PC-9 (cell line): Measurements from ENCODE around the gene FAM83G. TPM values are rescaled to one million over a fixed set of nuclear protein-coding genes. Genes with fewer than 3 reads are reported as not detected.
"Not testable (repeated sequence)": the region's sequence is repeated elsewhere in the genome, so short reads cannot be mapped to it uniquely, and the experiment has no call there.

Source experiments
- Bru-seq: library from RNA; stranded (reverse); fragments of 400-500 nt; gene quantifications from one replicate; lab custom pipeline; 2021; lab: Mats Ljungman, UMichigan
- BruChase-seq, 2 experiments: library from RNA; stranded (reverse); fragments of 400-500 nt; gene quantifications; one replicate each; lab custom pipeline; 2021; lab: Mats Ljungman, UMichigan
- BruUV-seq: library from RNA; stranded (reverse); fragments of 400-500 nt; replicated peaks from 2 replicates; lab custom pipeline; 2021; lab: Mats Ljungman, UMichigan
- CTCF ChIA-PET: fragments of 300-600 bp; sonication (Branson Sonifier 250); formaldehyde crosslinking; loops from one replicate; lab custom pipeline; 2022; ENCODE audit warnings: antibody characterized with exemption; lab: Charles Lee
- POLR2A ChIA-PET: fragments of 300-600 bp; sonication (Branson Sonifier 250); formaldehyde crosslinking; loops from one replicate; lab custom pipeline; 2022; ENCODE audit warnings: antibody characterized with exemption; ENCODE audit not compliant: unreplicated experiment; lab: Charles Lee
- DNase-seq, 2 experiments: peaks; one replicate each; pipeline versions ENCODE4 v3.0.0 to v3.0.0-alpha.2; 2015 to 2022; ENCODE audit warnings: mixed read lengths in 1 of 2
- H2AFZ ChIP-seq: fragments of 200-600 bp; sonication (generic); 2 replicates; pipeline ENCODE4 v1.8.1; 2017; ENCODE audit warnings: antibody characterized with exemption
- H3F3A ChIP-seq: fragments of 200-600 bp; sonication (generic); 2 replicates; pipeline ENCODE4 v1.8.1; 2017; ENCODE audit warnings: antibody characterized with exemption, mild to moderate bottlenecking, low read depth; ENCODE audit not compliant: insufficient read depth
- H3K27ac ChIP-seq: fragments of 200-600 bp; sonication (generic); 2 replicates; pipeline ENCODE4 v1.6.1; 2016; ENCODE audit warnings: mixed run types
- H3K27me3 ChIP-seq: fragments of 200-600 bp; sonication (generic); 2 replicates; pipeline ENCODE4 v1.6.1; 2016; ENCODE audit warnings: low read depth, mixed run types; ENCODE audit not compliant: insufficient read depth
- H3K36me3 ChIP-seq: fragments of 200-600 bp; sonication (generic); 2 replicates; pipeline ENCODE4 v1.6.1; 2016; ENCODE audit warnings: low read depth, mixed run types
- H3K4me1 ChIP-seq: fragments of 200-600 bp; sonication (generic); replicated peaks from 2 replicates; pipeline ENCODE4 v1.6.1; 2016; ENCODE audit warnings: mixed run types; ENCODE audit not compliant: insufficient read depth
- H3K4me2 ChIP-seq: fragments of 200-600 bp; sonication (generic); 2 replicates; pipeline ENCODE4 v1.6.1; 2017; ENCODE audit warnings: mixed run types
- H3K4me3 ChIP-seq: fragments of 200-600 bp; sonication (generic); 2 replicates; pipeline ENCODE4 v1.6.1; 2016; ENCODE audit warnings: mixed run types
- H3K79me2 ChIP-seq: fragments of 200-600 bp; sonication (generic); 2 replicates; pipeline ENCODE4 v1.6.1; 2017; ENCODE audit warnings: low read depth, mixed run types
- H3K9me2 ChIP-seq: fragments of 200-600 bp; sonication (generic); 2 replicates; pipeline ENCODE4 v1.8.1; 2017; ENCODE audit warnings: mild to moderate bottlenecking; ENCODE audit not compliant: insufficient read depth
- H3K9me3 ChIP-seq: fragments of 200-600 bp; sonication (generic); 2 replicates; pipeline ENCODE4 v1.8.1; 2016; ENCODE audit warnings: low read depth; ENCODE audit not compliant: insufficient read depth
- H4K20me1 ChIP-seq: fragments of 200-600 bp; sonication (generic); 2 replicates; pipeline ENCODE4 v1.8.1; 2017; ENCODE audit not compliant: insufficient read depth
- CTCF ChIP-seq: fragments of 200-600 bp; sonication (generic); conservative IDR thresholded peaks from 2 replicates; pipeline ENCODE4 v1.6.1; 2017; ENCODE audit warnings: mixed run types, antibody characterized with exemption, mild to moderate bottlenecking, moderate library complexity
- EZH2 ChIP-seq: fragments of 200-600 bp; sonication (generic); IDR thresholded peaks from 2 replicates; pipeline ENCODE4 v1.8.0; 2017; ENCODE audit warnings: antibody characterized with exemption, low read depth
- intact Hi-C: fragments of 100-400 bp; cut with micrococcal nuclease; formaldehyde crosslinking; loops from one replicate; pipeline ENCODE4 v1.10.0; 2022; ENCODE audit not compliant: unreplicated experiment
- long read RNA-seq: library from polyadenylated mRNA; stranded (forward); transcript quantifications from one replicate; pipeline ENCODE4 v2.0.0, GENCODE V29; 2022
- total RNA-seq: library from RNA; stranded (reverse); gene quantifications from 2 replicates; pipeline ENCODE4 v1.2.3, GENCODE V29; 2021

The FAM83G gene
- total RNA-seq (30.2 and 30.4 TPM in 2 replicates), Bru-seq, nascent RNA (percentile 77 among the genes with signal in this experiment), BruChase-seq, experiment 1, labeled RNA remaining after a 2-hour chase (percentile 74 among the genes with signal in this experiment), BruChase-seq, experiment 2, labeled RNA remaining after a 6-hour chase (percentile 76 among the genes with signal in this experiment)
- long read RNA-seq, full-length matches to known transcripts, result 11 of 25 reads
- long read RNA-seq, partial matches to known transcripts, result 12 of 25 reads
- long read RNA-seq, other reads (novel, unspliced or antisense), result 2 of 25 reads

GRCh38 chr17:19004421-19005136 is at the start of gene FAM83G:
Gene FAM83G, minus strand, starts transcription at chr17:19004764. Its CDS starts 723 bp downstream, at chr17:19004041.
- peak; percentile 72 to 94 for DNase-seq
- Histone ChIP-seq H3K4me1 (peaks cover 37% of the 10 kb centered on the region), H2AFZ (peak within 1 kb of the TSS; percentile 82), H3K9me3 (no peaks in the 10 kb centered on the region), H3K9me2 (no peaks in the 10 kb centered on the region), H4K20me1 (peaks cover 43% of the 10 kb centered on the region), H3K27ac (peak within 1 kb of the TSS; percentile 63), H3K79me2 (peaks cover 42% of the 10 kb centered on the region), H3K36me3 (peaks cover 14% of the 10 kb centered on the region; the same call in 1 of the 2 replicates), H3K4me3 (peak within 1 kb of the TSS; percentile 88), H3K27me3 (no peaks in the 10 kb centered on the region), H3K4me2 (peak within 1 kb of the TSS; percentile 98), H3F3A (peaks cover 25% of the 10 kb centered on the region; the same call in 1 of the 2 replicates)
- TF ChIP-seq EZH2, result no peak
- TF ChIP-seq CTCF, result no peak
- no TSS peak for BruUV-seq
- ChIA-PET POLR2A (interaction anchor here (0.6 to 1.0 kb wide), 4 partner anchors 35 to 642 kb away, joined by 3 to 5 read pairs (median 3); no protein-coding TSS in a partner anchor), CTCF (interaction anchor here (1.2 kb wide), 1 partner anchor 43 kb away, joined by 3 read pairs; no protein-coding TSS in a partner anchor)
- intact Hi-C loops, result loop anchor here (2.0 to 5.0 kb wide), 2 partner anchors 36 to 147 kb away; partner anchors contain the start of gene PRPSAP2

- intact Hi-C loops, H3K27me3 ChIP-seq, H3K4me1 ChIP-seq, H3K36me3 ChIP-seq, H3K4me2 ChIP-seq, H4K20me1 ChIP-seq, H3K4me3 ChIP-seq, BruUV-seq, H2AFZ ChIP-seq, DNase-seq, H3K27ac ChIP-seq, POLR2A ChIA-PET, H3K9me2 ChIP-seq, H3F3A ChIP-seq, H3K79me2 ChIP-seq, CTCF ChIA-PET, H3K9me3 ChIP-seq: not testable (repeated sequence)
Measured at GRCh38 chr17:19048826-19049225, 44.3 kb upstream of the FAM83G start.

- H3K4me3 ChIP-seq, H3K9me3 ChIP-seq, H4K20me1 ChIP-seq, H3K4me1 ChIP-seq, H3K36me3 ChIP-seq, H3K27me3 ChIP-seq, CTCF ChIA-PET, intact Hi-C loops, DNase-seq, H3K79me2 ChIP-seq, H3K4me2 ChIP-seq, H3K9me2 ChIP-seq, POLR2A ChIA-PET, H2AFZ ChIP-seq, H3F3A ChIP-seq, H3K27ac ChIP-seq, BruUV-seq: not testable (repeated sequence)
Measured at GRCh38 chr17:19047510-19047909, 42.9 kb upstream of the FAM83G start.

GRCh38 chr17:19046782-19047375 is 42.3 kb upstream of the FAM83G start, which contains the start of gene GRAP:
Gene GRAP, minus strand, starts transcription at chr17:19046957. Its CDS starts 31 bp downstream, at chr17:19046926.
- H3K4me1 ChIP-seq, H3K27me3 ChIP-seq, H3K36me3 ChIP-seq, BruUV-seq, DNase-seq, H3K9me3 ChIP-seq, H4K20me1 ChIP-seq, POLR2A ChIA-PET, H3K79me2 ChIP-seq, CTCF ChIA-PET, H2AFZ ChIP-seq, H3K27ac ChIP-seq, H3K9me2 ChIP-seq, H3K4me2 ChIP-seq, H3K4me3 ChIP-seq, H3F3A ChIP-seq, intact Hi-C loops: not testable (repeated sequence)

GRCh38 chr17:19044643-19045042 is 40.1 kb upstream of the FAM83G start:
- H4K20me1 ChIP-seq, CTCF ChIA-PET, DNase-seq, H3K4me1 ChIP-seq, H3K36me3 ChIP-seq, intact Hi-C loops, H3K79me2 ChIP-seq, H3K9me3 ChIP-seq, BruUV-seq, H2AFZ ChIP-seq, H3K9me2 ChIP-seq, H3K27me3 ChIP-seq, H3K4me2 ChIP-seq, POLR2A ChIA-PET, H3F3A ChIP-seq, H3K27ac ChIP-seq, H3K4me3 ChIP-seq: not testable (repeated sequence)

GRCh38 chr17:19043032-19043431 is 38.5 kb upstream of the FAM83G start:
- H2AFZ ChIP-seq, H3K36me3 ChIP-seq, H3K27me3 ChIP-seq, H3K27ac ChIP-seq, CTCF ChIA-PET, H3K79me2 ChIP-seq, H3K9me3 ChIP-seq, H3K4me1 ChIP-seq, H3F3A ChIP-seq, H3K4me3 ChIP-seq, intact Hi-C loops, H4K20me1 ChIP-seq, POLR2A ChIA-PET, H3K9me2 ChIP-seq, H3K4me2 ChIP-seq, BruUV-seq, DNase-seq: not testable (repeated sequence)
